ENCODE measurements around the gene DCLK1. TPM values are rescaled to one million over a fixed set of nuclear protein-coding genes. Genes with fewer than 3 reads are reported as not detected.

Gene DCLK1
- total RNA-seq, 5 donors from 2014 or later (not counting 1 experiment from before 2014, with no cell fraction given), result 0.03 to 0.09 TPM; not detected in 3

- WGBS (ENCODE audit: insufficient coverage), result 88% methylated on average over 7 of the region's 8 CpGs
- ChIA-PET CTCF (no interaction called here), POLR2A (interaction anchor here in 1 of 2 donors (0.7 kb wide), 1 partner anchor 28 kb away, joined by 3 read pairs; no protein-coding TSS in a partner anchor)
- no peaks in the 10 kb centered on the region for H3K27me3 ChIP-seq (replicated peaks in 1 of 2; ENCODE audit: control insufficient read depth in 2 of 2, extremely low read depth in 1 of 2, insufficient read depth in 2 of 2, low read length in 1 of 2)
- H3K9me3 ChIP-seq, result no peaks in the 10 kb centered on the region
- Mint-ChIP-seq H3K4me3 (no peak overlapping the region), H3K36me3 (no peaks in the 10 kb centered on the region), H3K9me3 (peaks cover 0 to 7% (median 5%) of the 10 kb centered on the region in 3 donors), H3K4me1 (no peaks in the 10 kb centered on the region), H3K27me3 (no peaks in the 10 kb centered on the region), H3K27ac (no peak overlapping the region)
- no peak overlapping the region for H3K27ac ChIP-seq (ENCODE audit: low read length)
- no peak for DNase-seq
- no peaks in the 10 kb centered on the region for H3K36me3 ChIP-seq (ENCODE audit: control insufficient read depth in 2 of 2, extremely low read depth in 1 of 2, insufficient read depth in 1 of 2, low read length in 1 of 2)
- H3K4me3 ChIP-seq (ENCODE audit: control insufficient read depth in 1 of 2, extremely low read depth in 1 of 2, low read length in 1 of 2), result no peak overlapping the region
- H3K4me1 ChIP-seq (ENCODE audit: control insufficient read depth in 1 of 2, extremely low read depth in 1 of 2, insufficient read depth in 2 of 2, low read length in 2 of 2), result no peaks in the 10 kb centered on the region
- no peak for ATAC-seq (replicated peaks in 1 of 4)
These were observed 306.4 kb downstream of the DCLK1 start for GRCh38 chr13:35824825-35825224.

- H3K4me3 ChIP-seq (ENCODE audit: control insufficient read depth in 1 of 2, extremely low read depth in 1 of 2, low read length in 1 of 2), result no peak overlapping the region
- ATAC-seq (replicated peaks in 1 of 4), result no peak
- no peak overlapping the region for H3K27ac ChIP-seq (ENCODE audit: low read length)
- H3K27me3 Mint-ChIP-seq, result no peaks in the 10 kb centered on the region
- H3K36me3 ChIP-seq (ENCODE audit: control insufficient read depth in 2 of 2, extremely low read depth in 1 of 2, insufficient read depth in 1 of 2, low read length in 1 of 2), result no peaks in the 10 kb centered on the region
- ChIA-PET CTCF (no interaction called here), POLR2A (interaction anchor here in 1 of 2 donors (0.7 kb wide), 1 partner anchor 28 kb away, joined by 3 read pairs; no protein-coding TSS in a partner anchor)
- H3K9me3 ChIP-seq, result no peaks in the 10 kb centered on the region
- H3K4me3 Mint-ChIP-seq, result no peak overlapping the region
- H3K4me1 Mint-ChIP-seq, result no peaks in the 10 kb centered on the region
- H3K9me3 Mint-ChIP-seq, result peaks cover 0 to 5% (median 3%) of the 10 kb centered on the region in 3 donors
- WGBS (ENCODE audit: insufficient coverage), result 91% methylated on average over 12 of the region's 12 CpGs
- H3K27me3 ChIP-seq (replicated peaks in 1 of 2; ENCODE audit: control insufficient read depth in 2 of 2, extremely low read depth in 1 of 2, insufficient read depth in 2 of 2, low read length in 1 of 2), result no peaks in the 10 kb centered on the region
- no peaks in the 10 kb centered on the region for H3K4me1 ChIP-seq (ENCODE audit: control insufficient read depth in 1 of 2, extremely low read depth in 1 of 2, insufficient read depth in 2 of 2, low read length in 2 of 2)
- no peak for DNase-seq
- no peak overlapping the region for H3K27ac Mint-ChIP-seq
- H3K36me3 Mint-ChIP-seq, result no peaks in the 10 kb centered on the region
These were observed 306.8 kb downstream of the DCLK1 start for GRCh38 chr13:35824395-35824794.

DNA sequence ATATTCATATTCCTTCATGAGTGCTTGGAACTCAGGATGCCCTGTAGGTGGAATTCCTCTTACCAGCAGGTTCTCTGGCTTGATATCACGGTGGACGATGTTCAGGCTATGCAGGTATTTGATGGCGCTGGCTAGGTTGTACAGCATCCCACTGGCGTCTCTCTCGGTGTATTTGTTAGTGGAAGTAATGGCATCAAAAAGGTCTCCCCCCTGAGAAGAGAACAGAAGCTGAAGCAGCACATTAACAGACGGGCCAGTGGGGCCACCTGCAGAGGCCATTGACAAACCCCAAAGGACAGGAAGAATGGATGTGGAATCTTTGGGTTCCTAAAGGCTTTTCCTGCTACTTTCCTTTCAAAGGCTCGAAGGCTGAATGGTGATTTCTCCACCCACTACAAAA, 308.5 kb downstream of the DCLK1 start:
- no peak for DNase-seq
- ATAC-seq (replicated peaks in 1 of 4), result no peak
- no peaks in the 10 kb centered on the region for H3K36me3 ChIP-seq (ENCODE audit: control insufficient read depth in 2 of 2, extremely low read depth in 1 of 2, insufficient read depth in 1 of 2, low read length in 1 of 2)
- H3K27me3 ChIP-seq (replicated peaks in 1 of 2; ENCODE audit: control insufficient read depth in 2 of 2, extremely low read depth in 1 of 2, insufficient read depth in 2 of 2, low read length in 1 of 2), result no peaks in the 10 kb centered on the region
- no peak overlapping the region for H3K4me3 ChIP-seq (ENCODE audit: control insufficient read depth in 1 of 2, extremely low read depth in 1 of 2, low read length in 1 of 2)
- WGBS (ENCODE audit: insufficient coverage), result 72% methylated on average over 4 of the region's 7 CpGs
- CTCF ChIA-PET, result no interaction called here
- POLR2A ChIA-PET, result no interaction called here
- Mint-ChIP-seq H3K4me1 (no peaks in the 10 kb centered on the region), H3K36me3 (no peaks in the 10 kb centered on the region), H3K27me3 (peaks cover 0 to 3% of the 10 kb centered on the region in 2 donors), H3K9me3 (peaks cover 0 to 5% (median 0%) of the 10 kb centered on the region in 3 donors), H3K27ac (no peak overlapping the region), H3K4me3 (no peak overlapping the region)
- H3K9me3 ChIP-seq, result no peaks in the 10 kb centered on the region
- H3K4me1 ChIP-seq (ENCODE audit: control insufficient read depth in 1 of 2, extremely low read depth in 1 of 2, insufficient read depth in 2 of 2, low read length in 2 of 2), result no peaks in the 10 kb centered on the region
- no peak overlapping the region for H3K27ac ChIP-seq (ENCODE audit: low read length)

DNA sequence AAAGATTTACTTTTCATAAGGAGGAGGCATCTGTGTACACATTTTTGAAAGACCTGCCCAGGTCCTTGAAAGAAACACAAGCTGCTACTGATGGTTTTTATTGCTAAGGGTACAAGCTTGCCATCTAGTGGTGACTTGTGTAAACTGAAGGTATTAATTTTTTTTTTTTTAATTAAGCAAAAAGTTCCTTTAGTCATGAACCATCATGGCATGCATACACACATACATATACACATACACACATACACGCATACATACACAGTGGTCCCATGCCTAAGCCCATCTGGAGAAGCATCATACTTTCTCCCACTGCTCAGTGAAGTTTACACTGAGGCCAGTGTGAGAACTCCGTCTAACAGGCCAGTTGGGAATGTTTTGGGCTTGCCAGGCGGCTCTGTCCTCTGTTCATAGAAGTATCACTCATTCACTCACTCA, 312.5 kb downstream of the DCLK1 start:
- Histone ChIP-seq H3K9me3 (no peaks in the 10 kb centered on the region), H3K27me3 (replicated peaks in 1 of 2; ENCODE audit: control insufficient read depth in 2 of 2, extremely low read depth in 1 of 2, insufficient read depth in 2 of 2, low read length in 1 of 2) (no peaks in the 10 kb centered on the region), H3K4me3 (ENCODE audit: control insufficient read depth in 1 of 2, extremely low read depth in 1 of 2, low read length in 1 of 2) (no peak overlapping the region), H3K36me3 (ENCODE audit: control insufficient read depth in 2 of 2, extremely low read depth in 1 of 2, insufficient read depth in 1 of 2, low read length in 1 of 2) (no peaks in the 10 kb centered on the region), H3K27ac (ENCODE audit: low read length) (no peak overlapping the region), H3K4me1 (ENCODE audit: control insufficient read depth in 1 of 2, extremely low read depth in 1 of 2, insufficient read depth in 2 of 2, low read length in 2 of 2) (no peaks in the 10 kb centered on the region)
- CTCF ChIA-PET, result interaction anchor here in 1 of 2 donors (0.6 kb wide), 1 partner anchor 288 kb away, joined by 5 read pairs; no protein-coding TSS in a partner anchor
- H3K27me3 Mint-ChIP-seq, result peaks cover 0 to 3% of the 10 kb centered on the region in 2 donors
- no peaks in the 10 kb centered on the region for H3K36me3 Mint-ChIP-seq
- DNase-seq, result no peak
- H3K4me1 Mint-ChIP-seq, result no peaks in the 10 kb centered on the region
- H3K9me3 Mint-ChIP-seq, result no peaks in the 10 kb centered on the region
- H3K4me3 Mint-ChIP-seq, result no peak overlapping the region
- no peak for ATAC-seq (replicated peaks in 1 of 4)
- 69% methylated on average over 2 of the region's 3 CpGs for WGBS (ENCODE audit: insufficient coverage)
- POLR2A ChIA-PET, result no interaction called here
- H3K27ac Mint-ChIP-seq, result no peak overlapping the region

DNA sequence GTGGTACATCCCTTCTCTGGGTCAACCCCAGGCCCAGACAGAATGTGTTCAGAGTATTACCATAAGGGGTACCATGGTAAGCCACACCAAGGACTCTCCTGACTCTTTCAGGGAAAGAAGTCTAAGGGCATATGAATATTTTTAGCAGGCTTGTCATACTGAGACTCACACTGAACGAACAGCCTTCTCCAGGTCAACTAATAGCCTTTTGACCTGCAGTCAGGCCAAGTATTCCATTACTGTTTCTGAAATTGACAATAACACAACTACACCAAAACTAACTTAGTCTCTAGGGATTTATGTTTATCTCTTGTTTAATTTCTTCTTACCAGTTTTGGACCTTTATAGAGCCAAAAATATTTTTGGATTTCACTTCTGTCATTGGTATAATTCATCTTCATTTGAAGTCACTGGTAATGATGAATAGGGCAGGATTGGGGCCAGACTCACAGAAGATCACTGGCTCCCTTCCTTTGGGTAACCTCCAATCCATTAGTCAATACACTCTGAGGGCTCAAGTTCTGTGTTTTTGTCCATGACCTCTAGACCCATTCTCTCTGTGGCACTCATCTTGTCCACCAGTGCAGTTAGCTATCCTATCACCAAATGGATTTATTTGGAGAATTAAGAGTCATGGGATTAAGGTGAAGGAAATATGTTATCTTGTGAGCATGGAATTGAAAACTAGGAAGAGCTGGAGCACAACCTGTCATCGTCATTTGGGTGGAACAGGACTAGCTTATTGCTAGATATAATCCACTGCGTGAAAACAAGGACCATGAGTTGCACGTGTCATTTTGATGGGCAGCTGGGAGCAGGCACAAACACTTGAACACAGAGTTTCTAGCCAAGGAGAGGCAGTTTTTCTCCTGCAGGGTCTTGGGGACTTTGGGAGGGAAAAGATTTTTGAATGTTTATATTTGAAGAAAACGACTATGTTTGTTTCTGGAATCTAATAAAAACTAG, 313.3 kb downstream of the DCLK1 start:
- Histone ChIP-seq H3K27me3 (replicated peaks in 1 of 2; ENCODE audit: control insufficient read depth in 2 of 2, extremely low read depth in 1 of 2, insufficient read depth in 2 of 2, low read length in 1 of 2) (no peaks in the 10 kb centered on the region), H3K4me1 (ENCODE audit: control insufficient read depth in 1 of 2, extremely low read depth in 1 of 2, insufficient read depth in 2 of 2, low read length in 2 of 2) (no peaks in the 10 kb centered on the region), H3K27ac (ENCODE audit: low read length) (no peak overlapping the region), H3K9me3 (no peaks in the 10 kb centered on the region), H3K36me3 (ENCODE audit: control insufficient read depth in 2 of 2, extremely low read depth in 1 of 2, insufficient read depth in 1 of 2, low read length in 1 of 2) (no peaks in the 10 kb centered on the region), H3K4me3 (ENCODE audit: control insufficient read depth in 1 of 2, extremely low read depth in 1 of 2, low read length in 1 of 2) (no peak overlapping the region)
- ATAC-seq (replicated peaks in 1 of 4) (no peak), DNase-seq (no peak)
- peaks cover 0 to 3% of the 10 kb centered on the region in 2 donors for H3K27me3 Mint-ChIP-seq
- H3K4me1 Mint-ChIP-seq, result no peaks in the 10 kb centered on the region
- H3K36me3 Mint-ChIP-seq, result no peaks in the 10 kb centered on the region
- H3K9me3 Mint-ChIP-seq, result no peaks in the 10 kb centered on the region
- ChIA-PET POLR2A (no interaction called here), CTCF (interaction anchor here in 1 of 2 donors (0.6 kb wide), 1 partner anchor 288 kb away, joined by 5 read pairs; no protein-coding TSS in a partner anchor)
- H3K4me3 Mint-ChIP-seq, result no peak overlapping the region
- H3K27ac Mint-ChIP-seq, result no peak overlapping the region
- 78% methylated on average over 4 of the region's 5 CpGs for WGBS (ENCODE audit: insufficient coverage)

GRCh38 chr13:35814605-35815011, 316.6 kb downstream of the DCLK1 start:
- Mint-ChIP-seq H3K27ac (no peak overlapping the region), H3K9me3 (no peaks in the 10 kb centered on the region), H3K4me1 (no peaks in the 10 kb centered on the region), H3K4me3 (no peak overlapping the region), H3K27me3 (peaks cover 0 to 3% of the 10 kb centered on the region in 2 donors), H3K36me3 (no peaks in the 10 kb centered on the region)
- H3K9me3 ChIP-seq, result no peaks in the 10 kb centered on the region
- H3K4me3 ChIP-seq (ENCODE audit: control insufficient read depth in 1 of 2, extremely low read depth in 1 of 2, low read length in 1 of 2), result no peak overlapping the region
- ATAC-seq (replicated peaks in 1 of 4), result no peak
- POLR2A ChIA-PET, result no interaction called here
- H3K4me1 ChIP-seq (ENCODE audit: control insufficient read depth in 1 of 2, extremely low read depth in 1 of 2, insufficient read depth in 2 of 2, low read length in 2 of 2), result no peaks in the 10 kb centered on the region
- WGBS (ENCODE audit: insufficient coverage), result no CpG with 5 or more reads among the region's 1 CpG
- DNase-seq, result no peak
- H3K27me3 ChIP-seq (replicated peaks in 1 of 2; ENCODE audit: control insufficient read depth in 2 of 2, extremely low read depth in 1 of 2, insufficient read depth in 2 of 2, low read length in 1 of 2), result no peaks in the 10 kb centered on the region
- no peaks in the 10 kb centered on the region for H3K36me3 ChIP-seq (ENCODE audit: control insufficient read depth in 2 of 2, extremely low read depth in 1 of 2, insufficient read depth in 1 of 2, low read length in 1 of 2)
- CTCF ChIA-PET, result no interaction called here
- H3K27ac ChIP-seq (ENCODE audit: low read length), result no peak overlapping the region
